PC-3 (cell line): ENCODE results near the gene LNX1. TPM values are rescaled to one million over a fixed set of nuclear protein-coding genes. Genes with fewer than 3 reads are reported as not detected.

Source experiments
- ATAC-seq: fragments of 200-7000 bp; cut with Tn5 transposase; 2 replicates; pipeline ENCODE4 v1.9.1; 2020; ENCODE audit warnings: mild to moderate bottlenecking, moderate library complexity
- BruUV-seq: library from RNA; stranded (reverse); fragments of 400-500 nt; replicated peaks from 2 replicates; lab custom pipeline; 2021; lab: Mats Ljungman, UMichigan
- CTCF ChIA-PET: fragments of 300-600 bp; sonication (Branson Sonifier 250); formaldehyde crosslinking; loops from one replicate; lab custom pipeline; 2022; ENCODE audit warnings: antibody characterized with exemption; lab: Charles Lee
- POLR2A ChIA-PET: fragments of 300-600 bp; sonication (Branson Sonifier 250); formaldehyde crosslinking; loops from one replicate; lab custom pipeline; 2022; ENCODE audit warnings: antibody characterized with exemption; ENCODE audit not compliant: unreplicated experiment; lab: Charles Lee
- DNase-seq: peaks from one replicate; pipeline ENCODE4 v3.0.0-alpha.2; 2015
- H2AFZ ChIP-seq: fragments of 300-600 bp; sonication (generic); 2 replicates; pipeline ENCODE4 v1.6.0; 2016; ENCODE audit warnings: antibody characterized with exemption, low read length
- H3F3A ChIP-seq: fragments of 300-600 bp; sonication (generic); one replicate; pipeline ENCODE4 v1.6.0; 2017; ENCODE audit warnings: antibody characterized with exemption, low read length, control low read depth, mild to moderate bottlenecking; ENCODE audit not compliant: unreplicated experiment
- H3K27ac ChIP-seq: fragments of 300-600 bp; sonication (generic); 2 replicates; pipeline ENCODE4 v1.5.1; 2016; ENCODE audit warnings: mild to moderate bottlenecking, low read length
- H3K27me3 ChIP-seq: fragments of 300-600 bp; sonication (generic); 2 replicates; pipeline ENCODE4 v1.6.1; 2016; ENCODE audit warnings: low read length, mixed read lengths
- H3K36me3 ChIP-seq: fragments of 300-600 bp; sonication (generic); 2 replicates; pipeline ENCODE4 v1.6.1; 2016; ENCODE audit warnings: low read depth, mixed run types, low read length, mixed read lengths
- H3K4me1 ChIP-seq: fragments of 300-600 bp; sonication (generic); 2 replicates; pipeline ENCODE4 v1.5.1; 2016; ENCODE audit warnings: low read length; ENCODE audit not compliant: insufficient read depth
- H3K4me2 ChIP-seq: fragments of 300-600 bp; sonication (generic); 2 replicates; pipeline ENCODE4 v1.6.0; 2016; ENCODE audit warnings: low read length
- H3K4me3 ChIP-seq: fragments of 300-600 bp; sonication (generic); 2 replicates; pipeline ENCODE4 v1.5.1; 2016; ENCODE audit warnings: mild to moderate bottlenecking, low read length, mixed read lengths
- H3K79me2 ChIP-seq: fragments of 300-600 bp; sonication (generic); 2 replicates; pipeline ENCODE4 v1.6.1; 2017; ENCODE audit warnings: low read length, mixed read lengths
- H3K9ac ChIP-seq: fragments of 300-600 bp; sonication (generic); 2 replicates; pipeline ENCODE4 v1.6.0; 2016; ENCODE audit warnings: mild to moderate bottlenecking, low read length
- H3K9me2 ChIP-seq: fragments of 300-600 bp; sonication (generic); replicated peaks from 2 replicates; pipeline ENCODE4 v1.6.1; 2016; ENCODE audit warnings: mixed run types, low read length, mixed read lengths
- H3K9me3 ChIP-seq: fragments of 300-600 bp; sonication (generic); 2 replicates; pipeline ENCODE4 v1.6.1; 2016; ENCODE audit warnings: low read length, mixed read lengths
- H4K20me1 ChIP-seq: fragments of 300-600 bp; sonication (generic); 2 replicates; pipeline ENCODE4 v1.6.1; 2016; ENCODE audit warnings: low read length, mixed read lengths
- EZH2 ChIP-seq: fragments of 300-600 bp; sonication (generic); IDR thresholded peaks from one replicate; pipeline ENCODE4 v1.6.1; 2017; ENCODE audit warnings: antibody characterized with exemption, mild to moderate bottlenecking, low read length; ENCODE audit not compliant: unreplicated experiment
- EZH2phosphoT487 ChIP-seq: fragments of 300-600 bp; sonication (generic); IDR thresholded peaks from 2 replicates; pipeline ENCODE4 v1.6.1; 2018; ENCODE audit warnings: mild to moderate bottlenecking, antibody characterized with exemption, low read length, borderline replicate concordance
- intact Hi-C: fragments of 100-400 bp; cut with micrococcal nuclease; formaldehyde crosslinking; loops from 2 replicates; pipeline ENCODE4 v1.9.0; 2023
- total RNA-seq: library from RNA; depleted of rRNA; stranded (reverse); fragments of >200 nt; gene quantifications from 2 replicates; pipeline ENCODE4 v1.2.3, GENCODE V29; 2014
- TF ChIP-seq, protein P1 (sequence below): fragments of 300-600 bp; sonication (generic); conservative IDR thresholded peaks from 2 replicates; pipeline ENCODE4 v1.5.1; 2017; ENCODE audit warnings: antibody characterized with exemption, low read depth, mild to moderate bottlenecking, low read length

LNX1 gene
- total RNA-seq, 1 experiment from 2014 or later = 2.8 TPM

DNA sequence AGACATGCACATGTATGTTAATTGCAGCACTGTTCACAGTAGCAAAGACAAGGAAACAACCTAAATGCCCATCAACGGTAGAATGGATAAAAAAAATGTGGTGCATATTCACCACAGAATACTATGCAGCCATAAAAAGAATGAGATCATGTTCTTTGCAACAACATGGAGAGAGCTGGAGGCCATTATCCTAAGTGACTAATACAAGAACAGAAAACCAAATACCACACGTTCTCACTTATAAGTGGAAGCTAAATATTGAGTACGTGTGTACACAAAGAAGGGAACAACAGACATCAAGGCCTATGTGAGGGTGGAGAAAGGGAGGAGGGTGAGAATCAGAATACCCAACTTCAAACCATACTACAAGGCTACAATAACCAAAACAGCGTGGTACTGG, 17.4 kb upstream of the LNX1 start:
- ChIA-PET POLR2A (no interaction called here), CTCF (no interaction called here)
- Histone ChIP-seq H3K4me2 (no peak overlapping the region), H3K79me2 (no peaks in the 10 kb centered on the region), H3K4me1 (no peaks in the 10 kb centered on the region), H3F3A (no peaks in the 10 kb centered on the region), H3K9ac (no peak overlapping the region), H3K4me3 (no peak overlapping the region), H3K36me3 (no peaks in the 10 kb centered on the region), H4K20me1 (no peaks in the 10 kb centered on the region), H3K27me3 (no peaks in the 10 kb centered on the region), H3K9me2 (no peaks in the 10 kb centered on the region), H2AFZ (no peak overlapping the region), H3K27ac (no peak overlapping the region), H3K9me3 (no peaks in the 10 kb centered on the region)
- intact Hi-C loops = no loop called here
- DNase-seq = no peak
- no TSS peak for BruUV-seq
- no peak for ATAC-seq
- TF ChIP-seq, protein P1, sequence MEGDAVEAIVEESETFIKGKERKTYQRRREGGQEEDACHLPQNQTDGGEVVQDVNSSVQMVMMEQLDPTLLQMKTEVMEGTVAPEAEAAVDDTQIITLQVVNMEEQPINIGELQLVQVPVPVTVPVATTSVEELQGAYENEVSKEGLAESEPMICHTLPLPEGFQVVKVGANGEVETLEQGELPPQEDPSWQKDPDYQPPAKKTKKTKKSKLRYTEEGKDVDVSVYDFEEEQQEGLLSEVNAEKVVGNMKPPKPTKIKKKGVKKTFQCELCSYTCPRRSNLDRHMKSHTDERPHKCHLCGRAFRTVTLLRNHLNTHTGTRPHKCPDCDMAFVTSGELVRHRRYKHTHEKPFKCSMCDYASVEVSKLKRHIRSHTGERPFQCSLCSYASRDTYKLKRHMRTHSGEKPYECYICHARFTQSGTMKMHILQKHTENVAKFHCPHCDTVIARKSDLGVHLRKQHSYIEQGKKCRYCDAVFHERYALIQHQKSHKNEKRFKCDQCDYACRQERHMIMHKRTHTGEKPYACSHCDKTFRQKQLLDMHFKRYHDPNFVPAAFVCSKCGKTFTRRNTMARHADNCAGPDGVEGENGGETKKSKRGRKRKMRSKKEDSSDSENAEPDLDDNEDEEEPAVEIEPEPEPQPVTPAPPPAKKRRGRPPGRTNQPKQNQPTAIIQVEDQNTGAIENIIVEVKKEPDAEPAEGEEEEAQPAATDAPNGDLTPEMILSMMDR = no peak
- TF ChIP-seq EZH2phosphoT487 = no peak
- TF ChIP-seq EZH2 = no peak

DNA sequence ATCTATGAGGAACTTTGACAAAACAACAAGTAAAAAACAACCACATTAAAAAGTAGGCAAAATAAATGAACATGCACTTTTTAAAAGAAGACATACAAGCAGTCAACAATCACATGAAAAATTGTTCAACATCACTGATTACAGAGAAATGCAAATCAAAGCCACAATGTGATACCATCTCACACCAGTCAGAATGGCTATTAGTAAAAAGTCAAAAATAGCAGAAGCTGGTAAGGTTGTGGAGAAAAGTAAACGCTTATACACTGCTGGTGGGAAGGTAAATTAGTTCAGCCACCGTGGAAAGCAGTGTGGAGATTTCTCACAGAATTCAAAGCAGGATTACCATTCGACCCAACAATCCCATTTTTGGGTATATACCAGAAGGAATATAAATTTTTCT, 17.0 kb upstream of the LNX1 start:
- DNase-seq (no peak), ATAC-seq (no peak)
- no peak overlapping the region for H3K27ac ChIP-seq
- no peaks in the 10 kb centered on the region for H3K9me3 ChIP-seq
- H3K36me3 ChIP-seq = no peaks in the 10 kb centered on the region
- no peaks in the 10 kb centered on the region for H3K9me2 ChIP-seq
- POLR2A ChIA-PET = no interaction called here
- H2AFZ ChIP-seq = no peak overlapping the region
- H3K4me2 ChIP-seq = no peak overlapping the region
- no peaks in the 10 kb centered on the region for H3F3A ChIP-seq
- BruUV-seq = no TSS peak
- H4K20me1 ChIP-seq = no peaks in the 10 kb centered on the region
- CTCF ChIA-PET = no interaction called here
- intact Hi-C loops = no loop called here
- no peak for TF ChIP-seq EZH2phosphoT487
- TF ChIP-seq, protein P1 = no peak
- no peak for TF ChIP-seq EZH2
- H3K27me3 ChIP-seq = no peaks in the 10 kb centered on the region
- H3K4me1 ChIP-seq = no peaks in the 10 kb centered on the region
- H3K79me2 ChIP-seq = no peaks in the 10 kb centered on the region
- H3K4me3 ChIP-seq = no peak overlapping the region
- no peak overlapping the region for H3K9ac ChIP-seq

DNA sequence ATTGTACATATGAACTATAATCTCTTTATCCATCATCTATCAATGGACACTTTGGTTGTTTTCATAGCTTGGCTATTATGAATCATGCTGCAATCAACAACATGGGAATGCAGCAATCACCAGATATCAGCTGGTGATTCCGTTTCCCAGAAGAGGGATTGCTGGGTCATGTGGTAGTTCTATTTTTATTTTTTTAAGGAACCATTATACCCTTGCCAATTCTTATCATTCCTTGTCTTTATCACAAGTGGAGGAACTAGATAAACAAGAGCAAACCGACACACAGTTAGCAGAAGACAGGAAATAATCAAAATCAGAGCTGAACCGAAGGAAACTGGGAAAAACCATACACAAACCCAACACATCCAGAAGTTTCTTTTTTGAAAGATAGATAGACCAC, 14.5 kb upstream of the LNX1 start:
- DNase-seq (no peak), ATAC-seq (no peak)
- H3K27me3 ChIP-seq = no peaks in the 10 kb centered on the region
- H3K4me1 ChIP-seq = peaks cover 4% of the 10 kb centered on the region; the same call in 1 of the 2 replicates
- H2AFZ ChIP-seq = no peak overlapping the region
- intact Hi-C loops = no loop called here
- no peak overlapping the region for H3K4me2 ChIP-seq
- H3K9ac ChIP-seq = no peak overlapping the region
- no peaks in the 10 kb centered on the region for H3K79me2 ChIP-seq
- H3K9me2 ChIP-seq = no peaks in the 10 kb centered on the region
- H3K4me3 ChIP-seq = no peak overlapping the region
- no peaks in the 10 kb centered on the region for H4K20me1 ChIP-seq
- H3F3A ChIP-seq = no peaks in the 10 kb centered on the region
- no peak for TF ChIP-seq EZH2
- TF ChIP-seq, protein P1 = no peak
- no peak for TF ChIP-seq EZH2phosphoT487
- H3K36me3 ChIP-seq = no peaks in the 10 kb centered on the region
- BruUV-seq = no TSS peak
- no peaks in the 10 kb centered on the region for H3K9me3 ChIP-seq
- ChIA-PET CTCF (no interaction called here), POLR2A (no interaction called here)
- no peak overlapping the region for H3K27ac ChIP-seq
